SK-N-SH (cell line): Measurements from ENCODE around the gene CD79A. TPM values are rescaled to one million over a fixed set of nuclear protein-coding genes. Genes with fewer than 3 reads are reported as not detected.

Source experiments
- CTCF ChIA-PET: fragments of 300-600, 350-600 bp; formaldehyde crosslinking; extraction: SDS; loops from one replicate; lab custom pipeline; 2021; lab: Yijun Ruan, JAX
- POLR2A ChIA-PET: fragments of 350-600 bp; sonication (Branson Sonifier 250); formaldehyde crosslinking; extraction: SDS; loops from one replicate; lab custom pipeline; 2020; ENCODE audit warnings: antibody characterized with exemption, inconsistent platforms; lab: Yijun Ruan, JAX
- DNase-seq: peaks from one replicate; pipeline ENCODE4 v3.0.0; 2012
- H2AFZ ChIP-seq: fragments of 200-600 bp; sonication (generic); 2 replicates; pipeline ENCODE4 v1.8.1; 2016; ENCODE audit warnings: antibody characterized with exemption, mild to moderate bottlenecking, low read depth
- H3F3A ChIP-seq: fragments of 200-600 bp; sonication (generic); replicated peaks from 2 replicates; pipeline ENCODE3; 2016; ENCODE audit warnings: antibody characterized with exemption, mild to moderate bottlenecking; ENCODE audit not compliant: insufficient read depth
- H3K27ac ChIP-seq, 2 experiments: fragments of 200-500 bp in 1 of 2; fragments of 200-600 bp in 1 of 2; sonication (Bioruptor generic) in 1 of 2; sonication (generic), shearing (Covaris generic) in 1 of 2; 2 replicates each; pipeline versions ENCODE4 v1.5.1 to v1.6.1; 2014 to 2016; ENCODE audit warnings: low read depth in 2 of 2, inconsistent platforms in 1 of 2, low read length in 1 of 2, mild to moderate bottlenecking in 1 of 2, mixed read lengths in 1 of 2
- H3K27me3 ChIP-seq: fragments of 200-600 bp; sonication (generic), shearing (Covaris generic); 2 replicates; pipeline ENCODE4 v1.6.1; 2016; ENCODE audit warnings: mixed run types; ENCODE audit not compliant: insufficient read depth
- H3K36me3 ChIP-seq, 2 experiments: fragments of 200-500 bp in 1 of 2; fragments of 200-600 bp in 1 of 2; sonication (Bioruptor generic) in 1 of 2; sonication (generic) in 1 of 2; replicated peaks in 1 of 2; 2 replicates each; pipeline versions ENCODE3 to v1.5.1; 2014 to 2016; ENCODE audit warnings: low read length in 1 of 2, mild to moderate bottlenecking in 1 of 2; ENCODE audit not compliant: insufficient read depth in 2 of 2, control insufficient read depth in 1 of 2
- H3K4me1 ChIP-seq, 2 experiments: fragments of 200-500 bp in 1 of 2; fragments of 200-600 bp in 1 of 2; sonication (Bioruptor generic) in 1 of 2; sonication (generic), shearing (Covaris generic) in 1 of 2; 2 replicates each; pipeline versions ENCODE4 v1.5.1 to v1.6.1; 2014 to 2016; ENCODE audit warnings: low read depth in 1 of 2, low read length in 1 of 2, mixed run types in 1 of 2; ENCODE audit not compliant: insufficient read depth in 2 of 2, control insufficient read depth in 1 of 2
- H3K4me2 ChIP-seq: fragments of 200-600 bp; sonication (generic), shearing (Covaris generic); 2 replicates; pipeline ENCODE4 v1.6.1; 2017; ENCODE audit warnings: mixed run types
- H3K4me3 ChIP-seq, 2 experiments: fragments of 200-500 bp in 1 of 2; fragments of 200-600 bp in 1 of 2; sonication (Bioruptor generic) in 1 of 2; sonication (generic), shearing (Covaris generic) in 1 of 2; 2 replicates each; pipeline versions ENCODE4 v1.5.1 to v1.8.1; 2014 to 2016; ENCODE audit warnings: low read depth in 2 of 2, inconsistent platforms in 1 of 2, low read length in 1 of 2, mild to moderate bottlenecking in 1 of 2, mixed read lengths in 1 of 2, moderate library complexity in 1 of 2
- H3K79me2 ChIP-seq: fragments of 200-600 bp; sonication (generic); 2 replicates; pipeline ENCODE4 v1.8.1; 2017; ENCODE audit warnings: mild to moderate bottlenecking; ENCODE audit not compliant: insufficient read depth
- H3K9ac ChIP-seq: fragments of 200-600 bp; sonication (generic); 2 replicates; pipeline ENCODE4 v1.6.1; 2017; ENCODE audit warnings: mixed run types
- H3K9me2 ChIP-seq: fragments of 200-600 bp; sonication (generic); 2 replicates; pipeline ENCODE4 v1.6.1; 2017; ENCODE audit warnings: mixed run types
- H3K9me3 ChIP-seq: fragments of 200-600 bp; sonication (generic); 2 replicates; pipeline ENCODE4 v1.6.1; 2017; ENCODE audit warnings: mixed run types, mild to moderate bottlenecking, moderate library complexity
- H4K20me1 ChIP-seq: fragments of 200-600 bp; sonication (generic); 2 replicates; pipeline ENCODE4 v1.6.1; 2017; ENCODE audit warnings: mild to moderate bottlenecking, mixed run types; ENCODE audit not compliant: insufficient read depth
- EZH2phosphoT487 ChIP-seq: fragments of 200-600 bp; sonication (generic); IDR thresholded peaks from 2 replicates; pipeline ENCODE4 v1.6.1; 2017; ENCODE audit warnings: low read depth, mixed run types, mild to moderate bottlenecking, antibody characterized with exemption, moderate library complexity, borderline replicate concordance
- FOXM1 ChIP-seq: IDR thresholded peaks from 2 replicates; pipeline ENCODE4 v1.4.0; 2012; ENCODE audit warnings: low read depth, mild to moderate bottlenecking
- MAX ChIP-seq: IDR thresholded peaks from 2 replicates; pipeline ENCODE4 v1.4.0; 2012; ENCODE audit warnings: low read depth
- NFIC ChIP-seq: IDR thresholded peaks from 2 replicates; pipeline ENCODE4 v1.4.0; 2012; ENCODE audit warnings: borderline replicate concordance
- PBX3 ChIP-seq: IDR thresholded peaks from 2 replicates; pipeline ENCODE4; 2012
- RAD21 ChIP-seq: IDR thresholded peaks from 2 replicates; pipeline ENCODE4 v1.6.1; 2012; ENCODE audit warnings: mild to moderate bottlenecking, low read length
- RCOR1 ChIP-seq: fragments of 150-350 bp; IDR thresholded peaks from 2 replicates; pipeline ENCODE4 v1.6.1; 2017; ENCODE audit warnings: antibody characterized with exemption, low read length
- SIN3A ChIP-seq: IDR thresholded peaks from 2 replicates; pipeline ENCODE4 v1.6.1; 2012; ENCODE audit warnings: low read depth, mild to moderate bottlenecking, low read length, moderate library complexity, borderline replicate concordance
- SMC3 ChIP-seq: IDR thresholded peaks from 2 replicates; pipeline ENCODE4 v1.6.1; 2012; ENCODE audit warnings: low read depth, low read length, improper control_type of control experiment
- ZBTB33 ChIP-seq: IDR thresholded peaks from 2 replicates; pipeline ENCODE4 v1.4.0; 2012; ENCODE audit warnings: low read depth, borderline replicate concordance
- WGBS: methylation state at CpG from one replicate; pipeline ENCODE4 v1.1.6; 2017; ENCODE audit warnings: low lambda C conversion rate; 5-methylcytosine and 5-hydroxymethylcytosine counted together
- polyA plus RNA-seq, 3 experiments: library from polyadenylated mRNA; depleted of rRNA; stranded (reverse); fragments of >200 nt; gene quantifications; 2 replicates each; pipeline ENCODE4 v1.2.3, GENCODE V29; 2012

Gene CD79A
- polyA plus RNA-seq, 1 of the 3 experiments (the other 2 are of a cell fraction): 0.20 TPM

- no peak for TF ChIP-seq EZH2phosphoT487
Measured at GRCh38 chr19:41903193-41903953, 26.3 kb downstream of the CD79A start (continued).

- Histone ChIP-seq H3K36me3 (peaks cover 20 to 53% of the 10 kb centered on the region in 2 experiments), H3K27me3 (no peaks in the 10 kb centered on the region), H3K4me1 (peaks cover 0 to 13% of the 10 kb centered on the region in 2 experiments; a peak in 1 of 4 replicates), H3K9ac (no peak overlapping the region), H3K79me2 (no peaks in the 10 kb centered on the region), H3K9me3 (no peaks in the 10 kb centered on the region), H3K4me3 (no peak overlapping the region), H3K27ac (no peak overlapping the region), H3K4me2 (no peak overlapping the region), H4K20me1 (0 out of 2 replicates have a peak, but pooled peaks cover 5% of the 10 kb centered on the region), H3K9me2 (no peaks in the 10 kb centered on the region), H2AFZ (no peak overlapping the region), H3F3A (peaks cover 3% of the 10 kb centered on the region)
- POLR2A ChIA-PET: no interaction called here
- TF ChIP-seq RAD21 (no peak), NFIC (no peak), RCOR1 (no peak), FOXM1 (no peak), SMC3 (no peak), PBX3 (no peak), SIN3A (no peak), MAX (no peak), EZH2phosphoT487 (no peak), ZBTB33 (no peak)
- CTCF ChIA-PET: interaction anchor here (0.5 to 1.3 kb wide), 4 partner anchors 8 to 31 kb away, joined by 3 to 5 read pairs (median 3); no protein-coding TSS in a partner anchor
- WGBS: 85% methylated on average over 30 of the region's 30 CpGs
- DNase-seq: no peak
Measured at GRCh38 chr19:41904118-41904870, 27.2 kb downstream of the CD79A start.
